Panc1 (cell line): Measurements from ENCODE around the gene R3HDML. TPM values are rescaled to one million over a fixed set of nuclear protein-coding genes. Genes with fewer than 3 reads are reported as not detected.

Experiments
- ATAC-seq: fragments of 200-7000 bp; cut with Tn5 transposase; 2 replicates; pipeline ENCODE4 v1.9.1; 2020; ENCODE audit warnings: mild to moderate bottlenecking, moderate library complexity
- BruUV-seq: library from RNA; stranded (reverse); fragments of 400-500 nt; replicated peaks from 2 replicates; lab custom pipeline; 2021; lab: Mats Ljungman, UMichigan
- CTCF ChIA-PET: fragments of 300-600 bp; sonication (Branson Sonifier 250); formaldehyde crosslinking; loops from one replicate; lab custom pipeline; 2022; ENCODE audit warnings: antibody characterized with exemption; lab: Charles Lee
- POLR2A ChIA-PET: fragments of 300-600 bp; sonication (Branson Sonifier 250); formaldehyde crosslinking; loops from one replicate; lab custom pipeline; 2022; ENCODE audit warnings: antibody characterized with exemption; lab: Charles Lee
- DNase-seq: peaks from one replicate; pipeline ENCODE4 v3.0.0-alpha.2; 2010; ENCODE audit warnings: low read depth, low spot score
- H3K27ac ChIP-seq: 2 replicates; pipeline ENCODE4 v1.5.1; 2011; ENCODE audit warnings: mild to moderate bottlenecking, low read length, inconsistent platforms
- H3K27me3 ChIP-seq: fragments of 200-500 bp; sonication (Bioruptor generic); 2 replicates; pipeline ENCODE4 v1.6.0; 2014; ENCODE audit warnings: low read length, inconsistent platforms; ENCODE audit not compliant: control insufficient read depth, insufficient read depth
- H3K36me3 ChIP-seq: fragments of 200-500 bp; sonication (Bioruptor generic); 2 replicates; pipeline ENCODE4 v1.5.1; 2014; ENCODE audit warnings: inconsistent platforms, mild to moderate bottlenecking, low read length, moderate library complexity; ENCODE audit not compliant: control insufficient read depth, insufficient read depth
- H3K4me1 ChIP-seq: 2 replicates; pipeline ENCODE4 v1.5.1; 2011; ENCODE audit warnings: inconsistent platforms, mild to moderate bottlenecking, low read length, moderate library complexity; ENCODE audit not compliant: control insufficient read depth, insufficient read depth
- H3K4me3 ChIP-seq, 2 experiments: 2 replicates each; pipeline ENCODE4 v1.5.1; 2011 to 2012; ENCODE audit warnings: low read depth in 2 of 2, low read length in 2 of 2, mild to moderate bottlenecking in 2 of 2, inconsistent platforms in 1 of 2, moderate library complexity in 1 of 2
- H3K9me3 ChIP-seq: fragments of 200-500 bp; sonication (Bioruptor generic); 2 replicates; pipeline ENCODE4 v1.5.1; 2014; ENCODE audit warnings: low read depth, mild to moderate bottlenecking, inconsistent platforms, low read length, moderate library complexity; ENCODE audit not compliant: control insufficient read depth, insufficient read depth
- CTCF ChIP-seq: fragments of 450-650 bp; IDR thresholded peaks from 2 replicates; pipeline ENCODE4 v1.5.1; 2017; ENCODE audit warnings: mild to moderate bottlenecking
- POLR2AphosphoS5 ChIP-seq: IDR thresholded peaks from 2 replicates; pipeline ENCODE4 v1.6.1; 2012; ENCODE audit warnings: mild to moderate bottlenecking, low read depth, low read length, moderate library complexity
- REST ChIP-seq, 2 experiments: IDR thresholded peaks; 2 replicates each; pipeline ENCODE4 v1.6.1; 2011 to 2012; ENCODE audit warnings: low read depth in 2 of 2, control low read depth in 1 of 2, low read length in 1 of 2, mild to moderate bottlenecking in 1 of 2, moderate library complexity in 1 of 2; ENCODE audit not compliant: insufficient read depth in 1 of 2
- SIN3A ChIP-seq: IDR thresholded peaks from 2 replicates; pipeline ENCODE4 v1.6.1; 2012; ENCODE audit warnings: low read depth, mild to moderate bottlenecking, low read length, moderate library complexity, borderline replicate concordance; ENCODE audit not compliant: insufficient read depth
- TCF7L2 ChIP-seq: IDR thresholded peaks from 2 replicates; pipeline ENCODE4 v1.6.1; 2011; ENCODE audit warnings: mild to moderate bottlenecking, low read depth, low read length, inconsistent platforms
- in situ Hi-C: cut with HindIII; loops from 2 replicates; pipeline ENCODE4 v1.10.0; 2016; ENCODE audit warnings: low sequenced_read_pairs, low pct_unique_long_range_greater_than_20kb
- intact Hi-C: fragments of 100-400 bp; cut with micrococcal nuclease; formaldehyde crosslinking; loops from one replicate; pipeline ENCODE4 v1.10.0; 2022; ENCODE audit not compliant: unreplicated experiment
- total RNA-seq: library from RNA; stranded (reverse); gene quantifications from one replicate; pipeline ENCODE4 v1.2.1, GENCODE V29; 2021; ENCODE audit not compliant: unreplicated experiment

R3HDML gene
- total RNA-seq, 1 experiment from 2014 or later = not detected

- in situ Hi-C loops = no loop called here
- ChIA-PET POLR2A (no interaction called here), CTCF (no interaction called here)
- no peak overlapping the region for H3K27ac ChIP-seq
- H3K36me3 ChIP-seq = no peaks in the 10 kb centered on the region
- no peaks in the 10 kb centered on the region for H3K4me1 ChIP-seq
- no TSS peak for BruUV-seq
- H3K27me3 ChIP-seq = no peaks in the 10 kb centered on the region
- H3K4me3 ChIP-seq = no peak overlapping the region
- no peak for DNase-seq
- no peak for ATAC-seq
- intact Hi-C loops = no loop called here
- TF ChIP-seq POLR2AphosphoS5 (no peak), SIN3A (no peak), REST (IDR thresholded peaks at IDR 0.05; ENCODE audit: insufficient read depth in 1 of 2, low read depth in 2 of 2, low read length in 1 of 2) (no peak)
- no peaks in the 10 kb centered on the region for H3K9me3 ChIP-seq
These were observed 32.5 kb upstream of the R3HDML start for GRCh38 chr20:44304383-44304782.

- BruUV-seq = no TSS peak
- no peaks in the 10 kb centered on the region for H3K36me3 ChIP-seq
- no peak for ATAC-seq
- intact Hi-C loops = no loop called here
- no peaks in the 10 kb centered on the region for H3K9me3 ChIP-seq
- CTCF ChIA-PET = interaction anchor here (0.6 kb wide), 1 partner anchor 73 kb away, joined by 12 read pairs; no protein-coding TSS in a partner anchor
- POLR2A ChIA-PET = no interaction called here
- DNase-seq = no peak
- in situ Hi-C loops = no loop called here
- TF ChIP-seq SIN3A = no peak
- no peak for TF ChIP-seq REST (IDR thresholded peaks at IDR 0.05; ENCODE audit: insufficient read depth in 1 of 2, low read depth in 2 of 2, low read length in 1 of 2)
- TF ChIP-seq TCF7L2 = no peak
- no peak for TF ChIP-seq CTCF
- TF ChIP-seq POLR2AphosphoS5 = no peak
- no peaks in the 10 kb centered on the region for H3K27me3 ChIP-seq
- H3K4me1 ChIP-seq = peaks cover 6% of the 10 kb centered on the region; the same call in 1 of the 2 replicates
- no peak overlapping the region for H3K4me3 ChIP-seq
- no peak overlapping the region for H3K27ac ChIP-seq
These were observed 29.9 kb upstream of the R3HDML start for GRCh38 chr20:44306927-44307326.
